ENCODE measurements around the gene FGF22.

Gene FGF22

DNA sequence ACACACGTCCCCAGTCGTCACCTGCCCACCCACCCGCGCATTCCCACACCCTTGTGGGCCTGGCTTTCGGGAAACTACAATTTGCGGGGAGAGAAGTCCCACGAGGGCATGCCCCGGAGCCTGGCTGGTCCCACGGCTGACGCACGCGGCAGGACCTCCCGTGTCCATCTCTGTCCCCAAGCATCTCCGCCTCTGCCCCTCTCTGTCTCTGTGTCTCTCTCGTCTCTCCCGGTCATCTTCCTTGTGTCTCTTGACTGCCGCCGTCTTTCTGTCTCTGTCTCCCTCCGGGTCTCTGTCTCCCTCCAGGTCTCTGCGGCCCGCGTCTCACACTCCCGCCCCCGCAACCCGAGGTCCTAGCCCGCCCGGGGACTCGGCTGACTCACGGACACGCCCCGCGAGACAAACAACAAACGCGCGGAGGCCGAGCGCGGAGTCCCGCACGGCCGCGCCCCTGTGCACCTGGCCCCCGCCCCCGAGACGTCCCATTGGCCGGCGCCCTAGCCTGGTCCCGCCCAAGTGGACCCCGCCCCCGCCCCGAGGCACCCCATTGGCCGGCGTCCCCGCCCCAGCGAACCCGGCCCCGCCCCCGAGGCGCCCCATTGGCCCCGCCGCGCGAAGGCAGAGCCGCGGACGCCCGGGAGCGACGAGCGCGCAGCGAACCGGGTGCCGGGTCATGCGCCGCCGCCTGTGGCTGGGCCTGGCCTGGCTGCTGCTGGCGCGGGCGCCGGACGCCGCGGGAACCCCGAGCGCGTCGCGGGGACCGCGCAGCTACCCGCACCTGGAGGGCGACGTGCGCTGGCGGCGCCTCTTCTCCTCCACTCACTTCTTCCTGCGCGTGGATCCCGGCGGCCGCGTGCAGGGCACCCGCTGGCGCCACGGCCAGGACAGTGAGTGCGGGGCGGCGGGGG is at the start of gene FGF22:
Gene FGF22, plus strand, starts transcription at position 627 of the 908 bp plus-strand sequence. Its CDS starts 47 bp downstream, at position 674.
- peak within 1 kb of the TSS; percentile 51 for H3K4me3 ChIP-seq (ENCODE audit: low read depth, low read length)
- TF ChIP-seq, protein P1, sequence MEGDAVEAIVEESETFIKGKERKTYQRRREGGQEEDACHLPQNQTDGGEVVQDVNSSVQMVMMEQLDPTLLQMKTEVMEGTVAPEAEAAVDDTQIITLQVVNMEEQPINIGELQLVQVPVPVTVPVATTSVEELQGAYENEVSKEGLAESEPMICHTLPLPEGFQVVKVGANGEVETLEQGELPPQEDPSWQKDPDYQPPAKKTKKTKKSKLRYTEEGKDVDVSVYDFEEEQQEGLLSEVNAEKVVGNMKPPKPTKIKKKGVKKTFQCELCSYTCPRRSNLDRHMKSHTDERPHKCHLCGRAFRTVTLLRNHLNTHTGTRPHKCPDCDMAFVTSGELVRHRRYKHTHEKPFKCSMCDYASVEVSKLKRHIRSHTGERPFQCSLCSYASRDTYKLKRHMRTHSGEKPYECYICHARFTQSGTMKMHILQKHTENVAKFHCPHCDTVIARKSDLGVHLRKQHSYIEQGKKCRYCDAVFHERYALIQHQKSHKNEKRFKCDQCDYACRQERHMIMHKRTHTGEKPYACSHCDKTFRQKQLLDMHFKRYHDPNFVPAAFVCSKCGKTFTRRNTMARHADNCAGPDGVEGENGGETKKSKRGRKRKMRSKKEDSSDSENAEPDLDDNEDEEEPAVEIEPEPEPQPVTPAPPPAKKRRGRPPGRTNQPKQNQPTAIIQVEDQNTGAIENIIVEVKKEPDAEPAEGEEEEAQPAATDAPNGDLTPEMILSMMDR (IDR thresholded peaks at IDR 0.05; ENCODE audit: low read depth, low read length) = no peak

DNA sequence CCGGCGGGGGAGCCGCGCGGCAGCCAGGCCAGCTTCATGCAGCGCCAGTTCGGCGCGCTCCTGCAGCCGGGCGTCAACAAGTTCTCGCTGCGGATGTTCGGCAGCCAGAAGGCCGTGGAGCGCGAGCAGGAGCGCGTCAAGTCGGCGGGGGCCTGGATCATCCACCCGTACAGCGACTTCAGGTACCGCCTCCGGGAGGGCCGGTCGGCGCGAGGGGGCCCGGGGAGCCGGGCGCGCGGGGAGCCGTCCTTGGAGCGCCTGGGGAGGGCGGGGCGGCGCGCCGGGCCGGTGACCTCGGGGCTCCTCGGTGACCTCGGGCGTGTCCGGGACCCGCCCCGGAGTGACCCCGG is 49.3 kb upstream of the FGF22 start:
- TF ChIP-seq, protein P1 (IDR thresholded peaks at IDR 0.05; ENCODE audit: low read depth, low read length) = no peak
- peak overlapping the region; percentile 27; the same call in 1 of the 2 replicates for H3K4me3 ChIP-seq (ENCODE audit: low read depth, low read length)

GRCh38 chr19:590750-591098 is 49.0 kb upstream of the FGF22 start:
- no peak overlapping the region for H3K4me3 ChIP-seq (ENCODE audit: low read depth, low read length)
- TF ChIP-seq, protein P1 (IDR thresholded peaks at IDR 0.05; ENCODE audit: low read depth, low read length) = no peak

DNA sequence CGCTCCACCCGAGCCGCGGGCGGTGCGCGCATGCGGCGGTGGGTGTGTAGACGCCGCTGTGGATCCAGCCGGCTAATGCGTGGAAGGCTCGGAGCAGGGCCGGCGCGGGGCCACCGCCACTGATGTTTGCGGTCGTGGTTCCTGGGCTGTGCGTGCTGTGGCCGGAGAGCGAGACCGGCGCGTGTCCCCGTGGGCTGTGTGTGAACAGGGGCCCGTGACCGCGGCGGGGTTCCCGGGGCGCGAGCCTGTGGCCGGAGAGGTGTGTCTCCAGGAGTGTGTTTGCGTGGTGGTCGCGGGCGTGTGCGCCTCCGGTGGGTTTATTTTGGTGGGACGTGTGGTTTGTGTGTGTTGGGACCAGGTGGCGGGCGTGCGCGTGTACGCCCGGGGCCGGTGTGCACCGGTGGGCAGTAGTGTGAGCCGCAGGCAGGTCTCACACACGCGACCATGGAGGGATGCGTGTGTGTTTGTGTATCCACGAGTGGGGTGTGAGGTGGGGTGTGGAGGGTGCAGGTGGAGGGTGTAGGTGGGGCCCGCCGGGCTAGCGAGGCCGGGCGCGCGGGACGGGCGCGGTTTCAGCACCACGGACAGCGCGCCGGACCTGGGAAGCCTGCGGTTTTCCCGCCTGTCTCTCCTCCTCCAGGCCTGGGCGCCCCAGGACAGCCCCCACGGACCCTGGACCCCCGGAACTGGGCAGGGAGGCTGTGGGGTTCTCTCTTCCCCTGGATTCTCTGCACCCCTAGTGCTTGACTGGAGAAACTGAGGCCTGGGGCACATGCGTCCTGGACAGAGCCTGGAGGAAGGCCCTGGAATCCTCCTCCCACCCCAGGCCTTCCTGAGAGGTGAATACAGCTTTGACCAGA is 48.4 kb upstream of the FGF22 start:
- H3K4me3 ChIP-seq (ENCODE audit: low read depth, low read length) = no peak overlapping the region
- TF ChIP-seq, protein P1 (IDR thresholded peaks at IDR 0.05; ENCODE audit: low read depth, low read length) = no peak

- TF ChIP-seq, protein P1 (IDR thresholded peaks at IDR 0.05; ENCODE audit: low read depth, low read length) = no peak
- H3K4me3 ChIP-seq (ENCODE audit: low read depth, low read length) = no peak overlapping the region
Measured at GRCh38 chr19:592101-592500, 47.6 kb upstream of the FGF22 start.

GRCh38 chr19:593055-593454 is 46.6 kb upstream of the FGF22 start:
- H3K4me3 ChIP-seq (ENCODE audit: low read depth, low read length) = no peak overlapping the region
- TF ChIP-seq, protein P1 (IDR thresholded peaks at IDR 0.05; ENCODE audit: low read depth, low read length) = no peak

- H3K4me3 ChIP-seq (ENCODE audit: low read depth, low read length) = no peak overlapping the region
Measured at GRCh38 chr19:593505-593904, 46.2 kb upstream of the FGF22 start.

More at GRCh38 chr19:593505-593904, 46.2 kb upstream of the FGF22 start:
- TF ChIP-seq, protein P1 (IDR thresholded peaks at IDR 0.05; ENCODE audit: low read depth, low read length) = no peak

Data from WI38 (cell line).